Measurements from ENCODE around the gene DSC2. TPM values are rescaled to one million over a fixed set of nuclear protein-coding genes. Genes with fewer than 3 reads are reported as not detected.

Gene DSC2
- total RNA-seq, 2 experiments from 2014 or later = not detected

DNA sequence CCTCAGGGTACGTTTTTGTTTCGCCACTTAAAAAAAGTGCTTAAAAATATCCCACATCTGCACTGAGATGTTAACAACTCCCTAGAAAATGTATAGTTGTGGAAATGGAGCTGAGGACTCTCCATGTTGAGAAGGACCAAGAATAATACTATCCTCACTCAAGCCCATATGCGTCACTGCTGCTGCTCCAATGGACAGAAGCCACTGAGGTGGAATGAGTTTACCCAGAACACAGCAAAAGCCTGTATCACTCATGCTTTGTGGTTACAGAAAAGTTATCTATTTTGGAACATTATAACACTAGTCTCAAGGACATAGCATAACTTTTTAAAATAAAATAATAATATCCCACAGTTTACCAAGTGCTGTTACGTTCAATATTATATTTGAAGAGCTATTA lies 91.6 kb downstream of the DSC2 start:
- Mint-ChIP-seq H3K9me3 (ENCODE audit: low read depth) (peaks cover 2% of the 10 kb centered on the region), H3K36me3 (no peaks in the 10 kb centered on the region), H3K27me3 (no peaks in the 10 kb centered on the region), H3K27ac (no peak overlapping the region), H3K4me1 (no peaks in the 10 kb centered on the region), H3K4me3 (no peak overlapping the region)
- no peak for ATAC-seq
- CTCF ChIA-PET = no interaction called here
- DNase-seq = no peak

Other genes starting within 250 kb of the DSC2 start
- gene DSC3, start 59.7 kb downstream of the DSC2 start, total RNA-seq = not detected
- gene DSC1, start 60.4 kb upstream of the DSC2 start, total RNA-seq = not detected
- not detected for gene DSG1, start 215.7 kb upstream of the DSC2 start, total RNA-seq

All from activated CD8-positive, alpha-beta memory T cell treated with anti-CD3 and anti-CD28 coated beads, Interleukin-2, amount 10 ng/mL, durations not matched to agents 7 days and 5 days (primary cell).